HepG2 (cell line): ENCODE results near the gene TMEM183A. TPM values are rescaled to one million over a fixed set of nuclear protein-coding genes. Genes with fewer than 3 reads are reported as not detected.

Source experiments
- HNF1A ChIP-seq, 2 experiments: sonication (generic) in 1 of 2; formaldehyde crosslinking in 1 of 2; IDR thresholded peaks; 2 replicates each; pipeline versions ENCODE4 v1.4.0 to v1.6.1; 2016 to 2020; ENCODE audit warnings: borderline replicate concordance in 1 of 2, low read depth in 1 of 2, mild to moderate bottlenecking in 1 of 2, missing genetic modification reagents in 1 of 2
- SOX13 ChIP-seq, 3 experiments: fragments of 450-650 bp in 1 of 3; sonication (generic) in 1 of 3; formaldehyde crosslinking in 1 of 3; IDR thresholded peaks in 2 of 3; conservative IDR thresholded peaks in 1 of 3; 2 replicates each; pipeline versions ENCODE4 v1.5.0 to v1.6.1; 2016 to 2020; ENCODE audit warnings: antibody characterized with exemption in 1 of 3, mild to moderate bottlenecking in 1 of 3, missing compliant biosample characterization in 1 of 3, missing genetic modification reagents in 1 of 3, moderate library complexity in 1 of 3
- STAT6 ChIP-seq: sonication (generic); formaldehyde crosslinking; IDR thresholded peaks from 2 replicates; pipeline ENCODE4 v1.4.0; 2020; ENCODE audit warnings: missing genetic modification reagents, mild to moderate bottlenecking, borderline replicate concordance
- TBL1XR1 ChIP-seq: fragments of 150-350 bp; IDR thresholded peaks from 2 replicates; pipeline ENCODE4 v1.6.1; 2014; ENCODE audit warnings: borderline replicate concordance, low read length; ENCODE audit not compliant: partially characterized antibody
- TBP ChIP-seq: sonication (generic); formaldehyde crosslinking; IDR thresholded peaks from 2 replicates; pipeline ENCODE4 v1.5.0; 2020; ENCODE audit warnings: missing genetic modification reagents
- TP53 ChIP-seq: sonication (generic); formaldehyde crosslinking; conservative IDR thresholded peaks from 2 replicates; pipeline ENCODE4 v1.4.0; 2020; ENCODE audit warnings: missing genetic modification reagents
- ZNF574 ChIP-seq: sonication (generic); formaldehyde crosslinking; IDR thresholded peaks from 2 replicates; pipeline ENCODE4 v1.4.0; 2020; ENCODE audit warnings: missing genetic modification reagents
- polyA plus RNA-seq, 8 experiments: library from polyadenylated mRNA; depleted of rRNA in 3 of 8; stranded (reverse) in 7 of 8; unstranded in 1 of 8; fragments of >200 nt; fragmentation: Illumina TruSeq in 4 of 8; extraction: Trizol in 4 of 8; gene quantifications; 2 replicates each; pipeline versions ENCODE4 v1.2.1 to v1.2.3, GENCODE V29; 2011 to 2016; ENCODE audit warnings: low read depth in 4 of 8, missing spikeins in 1 of 8, mixed read lengths in 1 of 8; ENCODE audit not compliant: insufficient read depth in 1 of 8
- total RNA-seq, 5 experiments: library from RNA; depleted of rRNA; stranded (reverse); fragments of >200 nt; fragmentation: Illumina TruSeq; extraction: Trizol; gene quantifications; 2 replicates each; pipeline ENCODE4 v1.2.3, GENCODE V29; 2016; ENCODE audit warnings: low read depth in 1 of 5

Gene TMEM183A
- total and polyA plus RNA-seq, 2 of the 13 experiments (the other 11 are each of a cell fraction or from before 2014, with no cell fraction given), result 59.7 to 82.0 TPM

GRCh38 chr1:203001986-203002385, 5.2 kb upstream of the TMEM183A start (continued):
- TF ChIP-seq SOX13 (IDR thresholded peaks at IDR 0.05) (0 out of 2 replicates have a peak, but pooled peaks have one; percentile 26), SOX13 (CRISPR knock-in tag; conservative IDR thresholded peaks at IDR 0.05 in 1 of 2, IDR thresholded peaks at IDR 0.05 in 1 of 2) (peak in 1 of 2 experiments; percentile 63; a peak in 1 of 4 replicates), TBL1XR1 (no peak), TP53 (CRISPR knock-in tag) (no peak), TBP (CRISPR knock-in tag) (no peak), STAT6 (CRISPR knock-in tag) (no peak), ZNF574 (CRISPR knock-in tag) (no peak), HNF1A (IDR thresholded peaks at IDR 0.05; ENCODE audit: low read depth) (no peak), HNF1A (CRISPR knock-in tag; IDR thresholded peaks at IDR 0.05; ENCODE audit: borderline replicate concordance) (no peak)
